K562 (cell line): Measurements from ENCODE around the gene ZDHHC6. TPM values are rescaled to one million over a fixed set of nuclear protein-coding genes. Genes with fewer than 3 reads are reported as not detected.
A peak's percentile ranks its signal among the peaks of the same experiment; 100 is the strongest.

ENCODE experiments used
- BCLAF1 ChIP-seq, 2 experiments: fragments of 450-650 bp in 1 of 2; IDR thresholded peaks; 2 replicates each; pipeline ENCODE4 v1.6.1; 2011 to 2017; ENCODE audit warnings: low read depth in 2 of 2, antibody characterized with exemption in 1 of 2, borderline replicate concordance in 1 of 2, low read length in 1 of 2, mild to moderate bottlenecking in 1 of 2, mixed read lengths in 1 of 2; ENCODE audit not compliant: control insufficient read depth in 1 of 2
- CEBPB ChIP-seq: fragments of 450-650 bp; IDR thresholded peaks from 2 replicates; pipeline ENCODE4 v1.6.1; 2016; ENCODE audit warnings: missing genetic modification characterization, missing compliant biosample characterization
- CREB5 ChIP-seq: fragments of 250-450 bp; sonication (Bioruptor Pico); IDR thresholded peaks from 2 replicates; pipeline ENCODE4 v1.5.0; 2020; ENCODE audit warnings: mild to moderate bottlenecking
- DACH1 ChIP-seq: fragments of 450-650 bp; IDR thresholded peaks from 2 replicates; pipeline ENCODE4 v1.6.1; 2018; ENCODE audit not compliant: partially characterized antibody
- E2F6 ChIP-seq, 2 experiments: IDR thresholded peaks; 2 replicates each; pipeline ENCODE4 v1.6.1; 2011; ENCODE audit warnings: borderline replicate concordance in 1 of 2, control low read depth in 1 of 2, low read depth in 1 of 2, low read length in 1 of 2, mild to moderate bottlenecking in 1 of 2, mixed read lengths in 1 of 2, moderate library complexity in 1 of 2; ENCODE audit not compliant: insufficient read depth in 1 of 2, insufficient read length in 1 of 2, poor library complexity in 1 of 2, severe bottlenecking in 1 of 2; ENCODE audit errors: extremely low read depth in 1 of 2
- ETV1 ChIP-seq: fragments of 450-650 bp; conservative IDR thresholded peaks from 2 replicates; pipeline ENCODE4 v1.6.1; 2016; ENCODE audit warnings: missing genetic modification characterization, control low read depth, low read depth, missing compliant biosample characterization
- FOSL1 ChIP-seq: fragments of 200-800 bp; sonication (Bioruptor generic); conservative IDR thresholded peaks from 2 replicates; pipeline ENCODE4 v1.6.1; 2016; ENCODE audit warnings: missing genetic modification characterization, missing compliant biosample characterization
- NR4A1 ChIP-seq, 2 experiments: fragments of 250-450 bp in 1 of 2; fragments of 450-650 bp in 1 of 2; sonication (Bioruptor Pico) in 1 of 2; IDR thresholded peaks; 2 replicates each; pipeline versions ENCODE4 v1.4.0 to v1.6.1; 2016 to 2020; ENCODE audit warnings: mild to moderate bottlenecking in 2 of 2, missing compliant biosample characterization in 1 of 2, missing genetic modification characterization in 1 of 2, moderate library complexity in 1 of 2
- PML ChIP-seq: IDR thresholded peaks from 2 replicates; pipeline ENCODE4 v1.6.1; 2012; ENCODE audit warnings: low read length, inconsistent platforms
- POLR2A ChIP-seq: fragments of 450-650 bp; conservative IDR thresholded peaks from 2 replicates; pipeline ENCODE4 v1.6.1; 2016
- SIN3B ChIP-seq: fragments of 450-650 bp; IDR thresholded peaks from 2 replicates; pipeline ENCODE4 v1.6.1; 2017; ENCODE audit warnings: low read depth, mild to moderate bottlenecking, moderate library complexity
- STAT5A ChIP-seq: IDR thresholded peaks from 2 replicates; pipeline ENCODE4 v1.6.1; 2012; ENCODE audit warnings: low read length, inconsistent platforms, borderline replicate concordance
- TRIM24 ChIP-seq, 2 experiments: fragments of 450-650 bp; IDR thresholded peaks; 2 replicates each; pipeline ENCODE4 v1.6.1; 2016
- ZBTB7A ChIP-seq: IDR thresholded peaks from 2 replicates; pipeline ENCODE4 v1.6.1; 2011; ENCODE audit warnings: low read depth, mild to moderate bottlenecking, low read length, moderate library complexity, borderline replicate concordance; ENCODE audit not compliant: control insufficient read depth
- ZNF146 ChIP-seq: IDR thresholded peaks from one replicate; pipeline ENCODE4 v1.6.1; 2018; ENCODE audit warnings: missing compliant biosample characterization; ENCODE audit not compliant: unreplicated experiment
- ZNF766 ChIP-seq: fragments of 200-800 bp; sonication (Bioruptor generic); conservative IDR thresholded peaks from 2 replicates; pipeline ENCODE4 v1.6.1; 2016; ENCODE audit warnings: missing genetic modification characterization, missing compliant biosample characterization
- polyA plus RNA-seq, 8 experiments: library from polyadenylated mRNA; depleted of rRNA in 4 of 8; stranded (reverse) in 5 of 8; unstranded in 3 of 8; fragments of >200 nt; fragmentation: Nextera tagmentation in 2 of 8; fragmentation: Illumina TruSeq in 1 of 8; extraction: Ambion mirVana in 2 of 8; extraction: Trizol in 1 of 8; gene quantifications; 2 replicates each; pipeline versions ENCODE4 v1.2.1 to v1.2.3, GENCODE V29; 2011 to 2014; ENCODE audit warnings: inconsistent platforms in 1 of 8, missing spikeins in 1 of 8
- total RNA-seq, 7 experiments: library from RNA; depleted of rRNA in 6 of 7; stranded (reverse); fragments of >200 nt in 6 of 7; fragmentation: Illumina TruSeq in 2 of 7; extraction: Trizol in 2 of 7; gene quantifications; 2 replicates each; pipeline versions ENCODE4 v1.2.1 to v1.2.3, GENCODE V29; 2011 to 2021; ENCODE audit warnings: low replicate concordance in 1 of 7
- TF ChIP-seq, protein P1 (sequence below): fragments of 200-800 bp; sonication (Bioruptor generic); IDR thresholded peaks from 2 replicates; pipeline ENCODE4 v1.6.1; 2017; ENCODE audit warnings: missing genetic modification characterization, missing compliant biosample characterization

The ZDHHC6 gene
- total and polyA plus RNA-seq, 9 of the 15 experiments (the other 6 are each of a cell fraction or from before 2014, with no cell fraction given): 13.6 to 30.5 (median 21.5) TPM

DNA sequence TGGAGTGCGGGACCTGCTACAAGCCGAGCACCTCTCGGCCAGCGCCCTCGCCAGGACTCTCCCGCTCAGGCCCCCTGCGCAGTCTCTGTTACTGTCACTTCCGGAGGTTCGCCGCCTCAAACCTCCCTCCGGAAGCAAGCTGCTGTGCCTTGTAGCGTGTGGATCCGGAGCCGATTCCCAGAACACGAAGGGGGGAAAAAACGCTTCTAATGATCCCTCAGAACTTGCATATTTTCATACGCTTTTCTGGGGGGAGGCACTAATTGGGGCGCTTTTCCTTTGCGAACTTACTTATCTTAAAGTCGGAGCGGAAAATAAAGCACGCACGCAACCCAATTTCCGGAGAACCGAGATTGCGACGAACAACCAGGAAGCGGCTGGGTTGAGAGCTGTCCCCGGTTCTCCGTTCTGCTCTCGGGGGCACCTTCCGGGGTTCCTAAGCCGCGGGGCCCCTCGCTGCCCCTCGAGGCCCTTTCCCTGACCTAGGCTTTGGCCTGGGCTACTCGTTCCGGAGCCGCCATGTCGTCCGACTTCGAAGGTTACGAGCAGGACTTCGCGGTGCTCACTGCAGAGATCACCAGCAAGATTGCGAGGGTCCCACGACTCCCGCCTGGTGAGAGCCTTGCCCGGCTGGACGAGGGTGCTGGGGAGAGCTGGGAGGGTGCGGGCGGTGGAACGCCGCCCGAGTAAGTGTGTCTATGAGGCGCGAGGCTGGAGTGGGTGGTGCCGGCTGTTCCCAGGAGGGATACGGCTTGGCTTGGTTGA lies at the start of gene ZDHHC6, which contains the start of gene VTI1A (continued):
- TF ChIP-seq BCLAF1 (IDR thresholded peaks at IDR 0.05; ENCODE audit: borderline replicate concordance in 1 of 2, control insufficient read depth in 1 of 2, low read depth in 2 of 2, low read length in 1 of 2): 0 out of 4 replicates have a peak, but pooled peaks of 1 of the 2 experiments have one; percentile 63
- TF ChIP-seq NR4A1 (CRISPR knock-in tag; IDR thresholded peaks at IDR 0.05): no peak
- TF ChIP-seq NR4A1 (tag; IDR thresholded peaks at IDR 0.05): no peak
- peak; percentile 86 for TF ChIP-seq ETV1 (tag)
- TF ChIP-seq ZNF146 (CRISPR knock-in tag): no peak
- peak; percentile 43; the same call in 1 of the 2 replicates for TF ChIP-seq PML
- TF ChIP-seq CEBPB (tag): no peak
- TF ChIP-seq FOSL1 (tag): 0 out of 2 replicates have a peak, but pooled peaks have one; percentile 34
- peak in 1 of 2 experiments; percentile 100; a peak in 2 of 4 replicates for TF ChIP-seq TRIM24 (IDR thresholded peaks at IDR 0.05)
- no peak for TF ChIP-seq STAT5A
- peak; percentile 95 for TF ChIP-seq SIN3B
- TF ChIP-seq, protein P1, sequence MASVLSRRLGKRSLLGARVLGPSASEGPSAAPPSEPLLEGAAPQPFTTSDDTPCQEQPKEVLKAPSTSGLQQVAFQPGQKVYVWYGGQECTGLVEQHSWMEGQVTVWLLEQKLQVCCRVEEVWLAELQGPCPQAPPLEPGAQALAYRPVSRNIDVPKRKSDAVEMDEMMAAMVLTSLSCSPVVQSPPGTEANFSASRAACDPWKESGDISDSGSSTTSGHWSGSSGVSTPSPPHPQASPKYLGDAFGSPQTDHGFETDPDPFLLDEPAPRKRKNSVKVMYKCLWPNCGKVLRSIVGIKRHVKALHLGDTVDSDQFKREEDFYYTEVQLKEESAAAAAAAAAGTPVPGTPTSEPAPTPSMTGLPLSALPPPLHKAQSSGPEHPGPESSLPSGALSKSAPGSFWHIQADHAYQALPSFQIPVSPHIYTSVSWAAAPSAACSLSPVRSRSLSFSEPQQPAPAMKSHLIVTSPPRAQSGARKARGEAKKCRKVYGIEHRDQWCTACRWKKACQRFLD (CRISPR knock-in tag): 0 out of 2 replicates have a peak, but pooled peaks have one; percentile 43
- peak; percentile 24; the same call in 1 of the 2 replicates for TF ChIP-seq ZBTB7A
- TF ChIP-seq ZNF766: 0 out of 2 replicates have a peak, but pooled peaks have one; percentile 37
- peak; percentile 65 for TF ChIP-seq POLR2A
- no peak for TF ChIP-seq CREB5 (CRISPR knock-in tag)
- TF ChIP-seq DACH1: no peak
- peak; percentile 28 to 49 for TF ChIP-seq E2F6 (IDR thresholded peaks at IDR 0.05; ENCODE audit: borderline replicate concordance in 1 of 2, extremely low read depth in 1 of 2, insufficient read depth in 1 of 2, insufficient read length in 1 of 2, low read depth in 1 of 2, low read length in 1 of 2, poor library complexity in 1 of 2, severe bottlenecking in 1 of 2)
